ENCODE measurements around the gene PARD3B. TPM values are rescaled to one million over a fixed set of nuclear protein-coding genes. Genes with fewer than 3 reads are reported as not detected.

The PARD3B gene
- total RNA-seq, 1 experiment from 2014 or later: 0.37 TPM

DNA sequence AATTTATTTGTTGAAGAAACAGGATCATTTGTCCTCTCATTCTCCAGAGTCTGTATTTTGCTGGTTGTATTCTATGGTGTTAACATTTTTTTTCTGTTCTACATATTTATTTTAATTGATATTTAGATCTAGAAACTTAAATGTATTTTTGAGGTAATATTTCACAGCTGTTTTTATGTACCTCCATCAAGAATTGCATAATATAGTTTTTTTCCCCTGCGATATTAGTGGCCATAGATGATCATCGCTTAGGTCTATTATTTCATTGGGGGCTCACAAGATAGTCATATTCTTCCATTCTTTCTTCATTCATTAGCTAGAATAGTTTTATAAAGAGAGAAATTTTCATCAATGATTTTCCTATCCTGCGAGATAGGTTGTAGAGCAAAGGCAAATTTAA is 89.3 kb downstream of the PARD3B start:
- no peak for DNase-seq (ENCODE audit: low read depth, low spot score)
- in situ Hi-C loops (cut with HindIII; ENCODE audit: low pct_unique_long_range_greater_than_20kb, low sequenced_read_pairs): no loop called here

DNA sequence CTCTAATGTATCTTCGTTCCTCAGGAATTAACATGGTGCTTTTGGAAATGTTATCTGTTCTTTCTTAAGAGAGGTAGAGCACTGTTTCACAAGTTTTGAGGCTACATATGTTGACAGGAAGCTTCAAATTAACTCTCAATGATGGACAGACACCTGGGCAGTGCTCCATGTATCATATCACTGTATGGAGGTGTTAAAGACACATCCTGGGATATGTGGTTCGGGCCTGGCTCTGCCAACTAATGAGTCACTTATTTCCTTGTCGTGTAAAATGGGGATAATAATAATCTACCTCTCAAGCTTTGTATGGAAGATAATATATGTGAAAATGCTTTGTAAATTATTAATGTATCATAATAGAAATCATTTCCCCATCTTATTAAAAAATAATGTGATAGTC is 90.2 kb downstream of the PARD3B start:
- DNase-seq (ENCODE audit: low read depth, low spot score): no peak
- in situ Hi-C loops (cut with HindIII; ENCODE audit: low pct_unique_long_range_greater_than_20kb, low sequenced_read_pairs): no loop called here

DNA sequence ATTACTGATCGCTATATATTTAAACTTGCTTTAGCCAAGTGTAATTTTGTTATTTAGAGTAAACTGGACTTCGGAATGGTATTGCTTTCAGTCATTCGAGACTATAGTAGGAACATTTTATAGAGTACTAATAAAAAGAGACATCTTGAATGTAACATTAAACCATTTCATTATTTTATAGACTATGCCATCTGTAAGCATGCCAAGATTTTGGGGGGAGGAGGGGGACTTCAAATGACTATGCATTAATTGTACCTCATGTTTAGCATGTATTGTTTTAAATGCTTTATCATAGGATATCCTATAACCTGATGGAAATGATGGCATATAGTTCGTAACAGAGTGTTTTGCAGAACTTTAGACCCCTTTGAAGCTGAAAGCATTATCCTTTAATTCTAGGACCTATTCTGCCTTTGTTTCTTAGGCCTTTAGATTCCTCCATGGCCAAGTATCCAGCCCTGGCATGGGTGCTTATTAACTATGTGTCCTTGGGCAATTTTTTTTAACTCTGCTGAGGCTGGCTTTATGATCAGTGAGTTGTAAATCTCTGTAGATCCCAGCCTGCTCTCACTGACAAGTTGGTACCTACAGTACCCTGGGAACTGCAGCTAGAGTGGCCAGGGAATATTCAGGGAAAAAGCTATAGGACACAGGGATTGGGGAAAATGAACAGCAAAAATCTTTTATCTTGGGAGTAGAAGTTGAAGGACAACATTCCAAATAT is 93.4 kb downstream of the PARD3B start:
- no peak for DNase-seq (ENCODE audit: low read depth, low spot score)
- in situ Hi-C loops (cut with HindIII; ENCODE audit: low pct_unique_long_range_greater_than_20kb, low sequenced_read_pairs): no loop called here

DNA sequence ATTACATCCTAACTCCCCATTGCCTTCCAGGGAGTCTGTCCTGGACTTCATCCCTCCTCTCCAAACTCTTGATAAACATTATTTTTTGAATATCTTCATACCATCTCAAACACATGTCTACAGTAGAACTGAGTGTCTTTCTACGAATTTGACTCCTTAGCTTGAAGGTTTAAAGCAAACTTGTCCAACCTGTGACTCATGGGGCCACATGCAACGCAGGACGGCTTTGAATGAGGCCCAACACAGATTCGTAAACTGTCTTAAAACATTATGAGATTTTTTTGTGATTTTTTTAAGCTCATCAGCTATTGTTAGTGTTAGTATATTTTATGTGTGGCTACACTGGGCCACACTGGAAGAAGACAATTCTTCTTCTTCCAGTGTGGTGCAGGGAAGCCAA is 98.1 kb downstream of the PARD3B start:
- no peak for DNase-seq (ENCODE audit: low read depth, low spot score)
- in situ Hi-C loops (cut with HindIII; ENCODE audit: low pct_unique_long_range_greater_than_20kb, low sequenced_read_pairs): no loop called here

DNA sequence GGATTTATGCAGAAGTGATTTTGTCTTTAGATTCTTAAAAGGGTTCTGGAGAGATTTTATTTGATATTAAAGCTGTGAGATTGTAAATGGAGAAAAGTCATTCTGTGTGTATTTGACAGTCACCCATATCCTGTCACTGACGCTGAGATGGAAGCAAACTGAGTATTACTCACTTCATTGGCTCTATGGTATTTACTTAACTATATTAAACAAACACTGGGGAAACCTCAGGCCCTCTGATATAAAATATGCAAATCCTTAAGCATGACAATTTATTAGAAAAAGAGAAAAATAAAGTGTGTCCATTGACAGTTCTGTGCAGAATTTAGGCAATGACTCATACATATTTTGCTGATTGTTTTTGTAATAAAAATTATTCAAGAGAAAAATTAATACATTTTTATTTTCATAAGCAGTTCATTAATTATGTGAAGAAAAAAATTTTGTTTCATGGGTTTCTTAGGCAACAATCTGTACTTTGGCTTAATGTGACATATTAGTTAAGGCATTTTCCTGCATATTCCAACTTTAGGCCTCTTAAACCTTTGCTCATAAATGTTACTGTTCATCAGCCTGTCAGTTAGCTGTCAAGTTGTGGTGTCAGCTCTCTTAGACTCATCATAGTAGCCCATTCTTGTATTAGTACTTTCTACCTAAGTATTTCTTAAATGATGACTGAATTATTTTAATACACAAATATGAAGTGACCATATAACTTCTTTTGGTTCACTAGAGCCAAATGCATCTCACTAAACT is 99.9 kb downstream of the PARD3B start:
- no peak for DNase-seq (ENCODE audit: low read depth, low spot score)
- in situ Hi-C loops (cut with HindIII; ENCODE audit: low pct_unique_long_range_greater_than_20kb, low sequenced_read_pairs): no loop called here

DNA sequence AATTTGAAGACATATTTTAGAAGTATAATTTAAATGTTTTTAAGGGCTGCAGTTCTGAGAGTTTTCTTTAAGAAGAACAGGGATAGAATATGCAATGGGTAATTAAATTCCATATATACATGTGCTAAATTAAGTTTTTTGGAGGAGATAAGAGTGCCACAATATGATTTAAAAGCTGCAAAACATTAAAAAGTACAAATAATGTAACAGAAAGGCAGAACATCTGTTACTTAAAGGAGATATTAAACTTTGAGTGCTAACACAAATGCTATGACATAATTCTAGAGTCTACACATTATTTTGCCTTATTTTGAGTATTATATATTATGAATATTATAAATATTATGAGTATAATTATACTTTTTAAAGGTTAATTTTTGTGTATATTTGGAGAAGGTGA is 102.4 kb downstream of the PARD3B start:
- no peak for DNase-seq (ENCODE audit: low read depth, low spot score)
- in situ Hi-C loops (cut with HindIII; ENCODE audit: low pct_unique_long_range_greater_than_20kb, low sequenced_read_pairs): no loop called here

DNA sequence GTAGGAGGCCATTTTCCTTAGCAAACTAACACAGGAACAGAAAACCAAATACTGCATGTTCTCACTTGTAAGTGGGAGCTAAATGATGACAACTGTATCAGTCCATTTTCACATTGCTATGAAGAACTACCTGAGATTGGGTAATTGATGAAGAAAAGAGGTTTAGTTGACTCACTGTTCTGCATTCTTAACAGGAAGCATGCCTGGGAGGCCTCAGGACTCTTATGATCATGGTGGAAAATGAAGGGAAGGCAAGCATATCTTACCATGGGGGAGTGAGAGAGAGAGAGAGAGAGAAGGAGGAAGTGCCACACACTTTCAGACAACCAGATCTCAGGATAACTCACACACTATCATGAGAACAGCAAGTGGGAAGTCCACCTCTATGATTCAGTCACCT is 105.3 kb downstream of the PARD3B start:
- in situ Hi-C loops (cut with HindIII; ENCODE audit: low pct_unique_long_range_greater_than_20kb, low sequenced_read_pairs): no loop called here
- no peak for DNase-seq (ENCODE audit: low read depth, low spot score)

DNA sequence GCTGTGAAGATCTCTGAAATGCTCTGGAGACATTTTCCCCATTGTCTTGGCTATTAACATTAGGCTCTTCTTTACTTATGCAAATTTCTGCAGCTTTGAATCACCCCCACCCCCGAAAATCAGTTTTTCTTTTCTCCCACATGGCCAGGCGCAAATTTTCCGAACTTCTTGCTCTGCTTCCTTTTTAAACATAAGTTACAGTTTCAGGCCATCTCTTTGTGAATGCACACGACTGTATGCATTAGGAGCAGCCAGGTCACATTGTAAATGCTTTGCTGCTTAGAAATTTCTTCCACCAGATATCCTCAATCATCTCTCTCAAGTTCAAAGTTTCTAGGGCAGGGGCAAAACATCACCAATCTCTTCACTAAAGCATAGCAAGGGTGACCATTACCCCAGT is 106.8 kb downstream of the PARD3B start:
- in situ Hi-C loops (cut with HindIII; ENCODE audit: low pct_unique_long_range_greater_than_20kb, low sequenced_read_pairs): no loop called here

DNA sequence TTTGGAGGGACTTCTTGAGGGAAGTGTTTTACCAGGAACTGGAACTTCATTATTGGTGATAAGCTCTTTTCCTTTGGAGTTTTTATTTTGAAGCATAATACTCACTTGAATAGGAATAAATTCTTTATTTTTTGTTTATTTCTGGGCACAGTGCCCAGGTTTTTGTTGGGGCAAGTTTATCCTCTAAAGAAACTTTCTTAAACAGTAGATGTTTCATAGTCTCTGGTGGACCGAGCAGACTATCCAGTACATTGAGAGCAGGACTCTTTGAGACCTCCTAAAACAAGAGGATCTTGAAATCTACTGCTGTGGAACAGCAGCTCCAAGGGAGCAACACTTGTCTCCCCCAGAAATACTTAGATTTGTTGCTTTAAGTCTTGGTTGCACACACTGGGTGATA is 109.4 kb downstream of the PARD3B start:
- in situ Hi-C loops (cut with HindIII; ENCODE audit: low pct_unique_long_range_greater_than_20kb, low sequenced_read_pairs): no loop called here
- no peak for DNase-seq (ENCODE audit: low read depth, low spot score)

More for the DNA sequence above, 106.8 kb downstream of the PARD3B start:
- DNase-seq (ENCODE audit: low read depth, low spot score): no peak

DNA sequence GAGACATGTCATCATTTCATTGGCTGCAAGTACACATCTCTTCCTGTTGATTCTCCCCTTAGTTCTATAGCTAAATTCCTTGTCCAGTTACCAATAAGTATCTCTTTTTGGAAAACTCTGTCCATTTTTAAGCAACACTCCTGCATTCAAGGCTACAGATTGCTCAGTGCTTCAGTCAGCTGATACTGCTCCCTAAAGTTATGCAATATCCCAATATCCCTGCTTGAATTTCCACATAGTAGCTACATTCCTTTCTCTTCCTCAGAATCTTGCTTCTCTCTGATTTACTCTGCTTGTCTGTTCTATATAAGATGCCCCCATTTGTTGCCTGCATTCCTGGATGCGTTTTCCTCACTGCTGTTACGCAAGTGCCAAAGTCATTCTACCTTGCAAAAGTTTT is 109.8 kb downstream of the PARD3B start:
- no peak for DNase-seq (ENCODE audit: low read depth, low spot score)
- in situ Hi-C loops (cut with HindIII; ENCODE audit: low pct_unique_long_range_greater_than_20kb, low sequenced_read_pairs): no loop called here

DNA sequence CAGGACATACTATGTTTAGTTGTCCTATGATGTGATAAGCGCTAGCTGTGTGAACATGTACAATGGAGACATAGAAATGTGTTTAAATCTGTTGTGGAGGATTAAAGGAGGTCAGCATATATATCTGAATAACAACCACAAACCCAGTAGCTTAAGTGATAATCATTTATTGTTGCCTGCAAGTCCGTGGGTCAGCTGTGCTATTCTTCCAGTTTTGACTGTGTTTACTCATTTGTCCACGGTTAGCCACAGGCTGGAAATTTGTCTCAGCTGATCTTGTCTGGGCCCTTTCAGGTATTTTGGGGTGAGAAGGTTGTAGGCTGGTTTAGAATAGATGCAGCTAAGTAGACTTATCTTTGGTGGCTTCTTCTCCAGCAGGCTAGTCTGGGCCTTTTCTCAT is 110.4 kb downstream of the PARD3B start:
- in situ Hi-C loops (cut with HindIII; ENCODE audit: low pct_unique_long_range_greater_than_20kb, low sequenced_read_pairs): no loop called here
- no peak for DNase-seq (ENCODE audit: low read depth, low spot score)

DNA sequence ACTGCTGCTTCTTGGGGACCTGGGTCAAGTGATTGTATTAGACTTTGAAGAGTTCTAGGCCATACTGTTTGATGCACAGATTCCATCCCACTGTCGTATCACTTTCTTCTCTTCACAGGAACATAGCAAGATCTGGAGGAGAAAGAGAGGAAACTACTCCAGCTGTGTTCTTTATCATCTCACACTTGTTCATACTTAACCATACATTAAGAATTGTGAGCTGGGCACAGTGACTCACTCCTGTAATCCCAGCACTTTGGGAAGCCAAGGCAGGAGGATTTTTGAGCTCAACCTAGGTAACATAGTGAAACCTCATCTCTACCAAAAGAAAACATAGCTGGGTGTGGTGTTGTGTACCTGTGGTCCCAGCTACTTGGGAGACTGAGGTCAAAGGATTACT is 111.7 kb downstream of the PARD3B start:
- in situ Hi-C loops (cut with HindIII; ENCODE audit: low pct_unique_long_range_greater_than_20kb, low sequenced_read_pairs): no loop called here
- DNase-seq (ENCODE audit: low read depth, low spot score): no peak

DNA sequence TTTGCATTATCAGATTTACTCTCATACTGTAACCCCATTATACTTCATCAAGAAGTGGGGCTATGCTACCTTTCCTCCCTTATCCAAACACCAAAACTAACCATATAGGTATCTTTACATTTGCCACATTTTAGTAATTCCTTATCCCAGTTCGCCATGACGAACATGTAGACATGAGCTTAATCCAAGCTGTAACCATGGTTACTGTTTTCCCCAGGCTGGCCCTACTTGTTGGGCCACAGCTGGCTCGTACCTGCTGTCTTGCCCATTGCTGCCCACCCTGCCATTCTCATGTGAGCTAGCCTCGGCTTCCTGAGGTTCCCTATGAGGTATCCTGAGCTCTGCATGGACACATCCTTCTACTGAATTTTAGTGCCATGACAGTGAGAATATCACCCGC is 117.7 kb downstream of the PARD3B start:
- no peak for DNase-seq (ENCODE audit: low read depth, low spot score)
- in situ Hi-C loops (cut with HindIII; ENCODE audit: low pct_unique_long_range_greater_than_20kb, low sequenced_read_pairs): no loop called here

DNA sequence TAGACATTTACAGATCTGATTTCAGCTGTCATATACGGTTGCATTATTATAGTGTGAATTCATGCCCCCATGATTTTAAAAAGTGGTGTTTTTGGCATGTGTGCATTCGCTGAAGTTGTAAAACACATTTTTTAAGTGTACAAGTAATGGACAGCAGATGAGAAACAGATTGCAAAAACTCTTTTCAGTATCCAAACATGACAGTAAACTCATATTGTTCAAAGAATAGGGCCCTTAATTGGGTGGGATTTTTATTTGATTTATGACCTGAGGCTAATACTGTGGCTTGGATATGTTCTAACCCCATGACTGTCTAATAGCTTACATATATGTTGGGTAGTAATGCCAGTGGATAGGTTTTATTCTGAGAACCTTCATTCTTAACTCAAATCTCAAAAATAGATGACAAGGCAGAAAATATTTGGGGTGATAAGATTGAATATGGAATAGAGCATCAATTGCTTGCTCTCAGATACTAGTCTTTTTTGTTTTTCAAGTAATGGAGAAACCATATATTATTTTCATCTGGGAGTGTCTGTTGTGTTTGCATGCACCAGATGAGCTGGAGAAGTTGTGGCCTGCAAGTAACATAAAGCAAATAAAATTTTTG is 118.6 kb downstream of the PARD3B start:
- in situ Hi-C loops (cut with HindIII; ENCODE audit: low pct_unique_long_range_greater_than_20kb, low sequenced_read_pairs): no loop called here
- no peak for DNase-seq (ENCODE audit: low read depth, low spot score)

DNA sequence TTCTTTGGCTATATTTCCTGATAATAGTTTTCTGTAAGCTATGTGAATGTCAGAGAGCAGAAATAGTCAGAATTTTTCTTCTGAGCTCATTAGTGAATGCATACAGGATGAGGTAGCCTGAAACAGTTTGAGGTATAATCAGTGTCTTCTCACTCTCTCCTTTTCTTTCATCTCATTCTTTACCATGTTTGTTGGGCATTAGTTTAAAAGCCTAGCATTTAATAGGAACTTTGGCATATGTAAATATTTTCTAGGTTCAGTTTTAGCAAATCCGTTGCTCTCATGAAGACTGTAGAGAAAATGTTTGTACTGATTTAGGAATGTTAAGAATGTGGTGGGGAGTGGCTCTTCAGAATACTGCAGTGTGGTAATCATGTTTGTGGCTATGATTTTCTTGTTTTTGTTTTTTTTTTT is 119.4 kb downstream of the PARD3B start:
- in situ Hi-C loops (cut with HindIII; ENCODE audit: low pct_unique_long_range_greater_than_20kb, low sequenced_read_pairs): no loop called here
- DNase-seq (ENCODE audit: low read depth, low spot score): no peak

DNA sequence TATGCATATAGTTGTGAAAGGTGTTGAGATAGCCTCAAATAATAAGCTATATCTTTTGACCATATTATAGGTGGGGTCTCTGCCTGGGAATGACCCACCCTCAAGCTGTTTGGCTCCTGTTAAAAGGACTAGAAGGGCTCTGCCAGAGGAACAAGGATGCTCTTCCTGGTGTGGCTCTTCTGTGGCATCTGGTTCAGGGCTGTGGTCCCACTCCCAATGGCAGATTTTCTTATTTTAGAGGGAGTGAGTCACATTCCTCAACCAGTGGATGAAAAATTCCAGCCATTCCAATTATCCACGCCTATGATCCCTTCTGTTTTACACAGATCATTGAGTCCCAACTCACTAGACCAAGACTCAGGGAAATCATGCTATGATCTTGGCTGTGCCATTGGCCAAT is 119.9 kb downstream of the PARD3B start:
- no peak for DNase-seq (ENCODE audit: low read depth, low spot score)
- in situ Hi-C loops (cut with HindIII; ENCODE audit: low pct_unique_long_range_greater_than_20kb, low sequenced_read_pairs): no loop called here

DNA sequence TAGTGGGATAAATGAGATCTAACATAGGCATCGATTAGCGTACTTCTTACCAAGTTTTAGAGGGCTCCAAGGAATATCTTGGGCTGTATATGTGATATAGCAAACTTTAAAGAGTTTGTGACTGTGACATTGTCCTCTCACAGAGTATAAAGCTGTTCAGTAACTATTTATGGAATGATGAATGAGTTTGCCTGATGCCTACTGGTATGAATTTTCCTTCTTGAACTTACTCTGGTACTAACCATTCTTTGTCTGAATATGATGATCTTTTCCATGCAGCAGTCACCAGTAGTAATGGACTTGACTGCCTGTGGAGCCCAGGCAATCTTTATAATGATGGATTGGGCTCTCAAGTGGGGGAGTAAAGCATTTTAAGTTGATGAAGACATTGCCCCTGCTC is 120.5 kb downstream of the PARD3B start:
- no peak for DNase-seq (ENCODE audit: low read depth, low spot score)
- in situ Hi-C loops (cut with HindIII; ENCODE audit: low pct_unique_long_range_greater_than_20kb, low sequenced_read_pairs): no loop called here

DNA sequence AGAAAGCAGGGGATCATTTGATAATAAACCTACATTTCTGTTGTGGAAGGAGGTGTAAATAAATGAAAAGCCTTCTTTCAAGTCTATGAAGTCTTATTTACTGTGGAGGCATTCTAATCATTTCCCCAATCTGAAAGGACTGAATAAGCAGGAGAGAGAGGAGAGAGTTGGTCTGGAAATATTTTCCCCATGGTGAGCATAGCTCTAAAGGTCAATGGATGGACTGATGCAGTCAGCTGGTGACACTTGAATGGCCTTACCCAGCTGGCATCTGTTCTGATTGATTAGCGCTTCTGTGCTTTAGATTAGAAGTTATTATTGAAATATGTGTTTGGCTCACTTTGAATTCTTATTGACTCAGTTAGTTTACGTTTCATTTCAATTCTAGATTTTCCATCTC is 122.7 kb downstream of the PARD3B start:
- DNase-seq (ENCODE audit: low read depth, low spot score): no peak
- in situ Hi-C loops (cut with HindIII; ENCODE audit: low pct_unique_long_range_greater_than_20kb, low sequenced_read_pairs): no loop called here

DNA sequence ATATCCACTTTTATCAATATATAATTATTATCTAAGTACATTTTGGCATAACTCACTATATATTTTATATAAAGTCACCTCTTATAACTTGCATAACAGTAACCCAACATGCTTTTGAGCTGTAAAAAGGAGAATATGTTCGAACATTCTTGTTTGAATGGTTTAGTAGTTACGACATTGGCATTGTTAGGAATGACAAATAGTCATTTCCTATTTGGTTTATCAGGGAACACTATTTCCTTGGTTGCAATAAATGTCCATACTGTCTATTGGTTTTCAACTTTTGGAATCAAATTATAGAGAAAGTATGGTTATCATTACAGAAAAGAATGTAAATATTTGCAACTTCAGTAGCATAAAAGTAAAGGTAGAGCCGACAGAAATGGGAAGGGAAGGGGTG is 124.1 kb downstream of the PARD3B start:
- in situ Hi-C loops (cut with HindIII; ENCODE audit: low pct_unique_long_range_greater_than_20kb, low sequenced_read_pairs): no loop called here

More for the DNA sequence above, 124.1 kb downstream of the PARD3B start:
- DNase-seq (ENCODE audit: low read depth, low spot score): no peak
